Upper lobe of left lung (tissue), 4 donors: Measurements from ENCODE around the gene EVA1B.

Experiments used
- POLR2AphosphoS5 ChIP-seq, 2 donors: sonication (generic); formaldehyde crosslinking; IDR thresholded peaks; one replicate each; pipeline ENCODE4 v1.5.1; 2017; ENCODE audit warnings: antibody characterized with exemption in 2 of 2
- TF ChIP-seq, protein P1 (sequence below), 6 experiments: fragments of 450-650 bp in 4 of 6; fragments of 200-600 bp in 2 of 6; sonication (generic) in 2 of 6; IDR thresholded peaks; one replicate each; pipeline ENCODE4 v1.5.1; 2016 to 2019; ENCODE audit warnings: antibody characterized with exemption in 6 of 6

DNA sequence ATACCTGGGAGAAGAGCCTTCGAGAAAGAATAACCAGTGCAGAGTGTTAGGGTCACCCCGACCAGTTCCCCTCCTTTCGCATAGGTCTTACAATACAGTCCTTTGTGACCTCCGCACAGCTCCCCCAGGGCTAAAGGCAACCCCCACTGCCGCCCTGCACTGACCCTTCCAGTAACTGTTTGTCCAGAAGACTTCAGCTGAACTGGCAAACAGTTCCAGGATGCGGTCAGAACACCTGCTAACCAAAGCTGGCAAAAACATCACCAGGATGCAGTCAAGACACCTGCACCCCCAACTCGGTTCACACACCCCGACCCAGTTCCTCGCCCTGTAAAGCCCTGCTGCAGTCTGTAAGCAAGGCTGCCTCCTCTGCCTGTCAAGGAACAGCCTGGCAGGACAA lies 6.4 kb upstream of the EVA1B start:
- TF ChIP-seq, protein P1, sequence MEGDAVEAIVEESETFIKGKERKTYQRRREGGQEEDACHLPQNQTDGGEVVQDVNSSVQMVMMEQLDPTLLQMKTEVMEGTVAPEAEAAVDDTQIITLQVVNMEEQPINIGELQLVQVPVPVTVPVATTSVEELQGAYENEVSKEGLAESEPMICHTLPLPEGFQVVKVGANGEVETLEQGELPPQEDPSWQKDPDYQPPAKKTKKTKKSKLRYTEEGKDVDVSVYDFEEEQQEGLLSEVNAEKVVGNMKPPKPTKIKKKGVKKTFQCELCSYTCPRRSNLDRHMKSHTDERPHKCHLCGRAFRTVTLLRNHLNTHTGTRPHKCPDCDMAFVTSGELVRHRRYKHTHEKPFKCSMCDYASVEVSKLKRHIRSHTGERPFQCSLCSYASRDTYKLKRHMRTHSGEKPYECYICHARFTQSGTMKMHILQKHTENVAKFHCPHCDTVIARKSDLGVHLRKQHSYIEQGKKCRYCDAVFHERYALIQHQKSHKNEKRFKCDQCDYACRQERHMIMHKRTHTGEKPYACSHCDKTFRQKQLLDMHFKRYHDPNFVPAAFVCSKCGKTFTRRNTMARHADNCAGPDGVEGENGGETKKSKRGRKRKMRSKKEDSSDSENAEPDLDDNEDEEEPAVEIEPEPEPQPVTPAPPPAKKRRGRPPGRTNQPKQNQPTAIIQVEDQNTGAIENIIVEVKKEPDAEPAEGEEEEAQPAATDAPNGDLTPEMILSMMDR (IDR thresholded peaks at IDR 0.05), result no peak
- no peak for TF ChIP-seq POLR2AphosphoS5 (IDR thresholded peaks at IDR 0.05)
